Keratinocyte (primary cell): ENCODE results near the gene GCNT3. TPM values are rescaled to one million over a fixed set of nuclear protein-coding genes. Genes with fewer than 3 reads are reported as not detected.
"Not testable (repeated sequence)": the region's sequence is repeated elsewhere in the genome, so short reads cannot be mapped to it uniquely, and the experiment has no call there.

Source experiments
- DNase-seq: peaks from one replicate; pipeline ENCODE4 v3.0.0-alpha.2; 2011; ENCODE audit warnings: low read depth, missing footprints, low spot score
- FAIRE-seq: peaks from 2 replicates; lab custom pipeline; 2011; peaks lifted over from hg19 to GRCh38; lab: Jason Lieb, UNC
- H2AFZ ChIP-seq: 2 replicates; pipeline ENCODE4 v1.6.0; 2012; ENCODE audit warnings: low read length, control low read depth, inconsistent platforms; ENCODE audit not compliant: control insufficient read depth
- H3K27ac ChIP-seq: 2 replicates; pipeline ENCODE4 v1.5.1; 2011; ENCODE audit warnings: low read length; ENCODE audit not compliant: control insufficient read depth, insufficient read depth
- H3K27me3 ChIP-seq: 3 replicates; pipeline ENCODE4 v1.6.0; 2011; ENCODE audit warnings: low read length; ENCODE audit not compliant: control insufficient read depth, insufficient read depth; ENCODE audit errors: extremely low read depth
- H3K36me3 ChIP-seq, 2 experiments: 2 replicates in 1 of 2; 3 replicates in 1 of 2; pipeline ENCODE4 v1.5.1; 2011; ENCODE audit warnings: low read length in 2 of 2, mild to moderate bottlenecking in 1 of 2; ENCODE audit not compliant: control insufficient read depth in 2 of 2, insufficient read depth in 2 of 2; ENCODE audit errors: extremely low read depth in 1 of 2
- H3K4me1 ChIP-seq: 3 replicates; pipeline ENCODE4 v1.5.1; 2011; ENCODE audit warnings: low read length; ENCODE audit not compliant: control insufficient read depth, insufficient read depth; ENCODE audit errors: extremely low read depth
- H3K4me2 ChIP-seq: 3 replicates; pipeline ENCODE4 v1.6.0; 2011; ENCODE audit warnings: low read depth, low read length; ENCODE audit not compliant: control insufficient read depth, insufficient read depth; ENCODE audit errors: extremely low read depth
- H3K4me3 ChIP-seq, 3 experiments: fragments of 200-600 bp in 1 of 3; sonication (generic) in 1 of 3; 2 replicates in 2 of 3; 3 replicates in 1 of 3; pipeline ENCODE4 v1.5.1; 2011 to 2016; ENCODE audit warnings: low read length in 3 of 3, mild to moderate bottlenecking in 3 of 3, control low read depth in 2 of 3, inconsistent platforms in 1 of 3, low read depth in 1 of 3, mixed read lengths in 1 of 3, mixed run types in 1 of 3, moderate library complexity in 1 of 3; ENCODE audit not compliant: control insufficient read depth in 2 of 3, insufficient read depth in 2 of 3; ENCODE audit errors: extremely low read depth in 1 of 3
- H3K79me2 ChIP-seq: 2 replicates; pipeline ENCODE4 v1.6.0; 2012; ENCODE audit warnings: low read length; ENCODE audit not compliant: control insufficient read depth, insufficient read depth
- H3K9ac ChIP-seq: 3 replicates; pipeline ENCODE4 v1.6.0; 2011; ENCODE audit warnings: low read length; ENCODE audit not compliant: control insufficient read depth, insufficient read depth; ENCODE audit errors: extremely low read depth
- H3K9me1 ChIP-seq: 3 replicates; pipeline ENCODE4 v1.6.0; 2011; ENCODE audit warnings: low read length; ENCODE audit not compliant: control insufficient read depth, insufficient read depth; ENCODE audit errors: extremely low read depth
- H3K9me3 ChIP-seq: 2 replicates; pipeline ENCODE4 v1.5.1; 2012; ENCODE audit warnings: low read depth, low read length; ENCODE audit not compliant: control insufficient read depth
- H4K20me1 ChIP-seq: 3 replicates; pipeline ENCODE4 v1.6.0; 2011; ENCODE audit warnings: low read length; ENCODE audit not compliant: control insufficient read depth, insufficient read depth; ENCODE audit errors: extremely low read depth
- EZH2 ChIP-seq: IDR thresholded peaks from one replicate; pipeline ENCODE4 v1.6.1; 2012; ENCODE audit warnings: inconsistent platforms, mild to moderate bottlenecking, low read length, moderate library complexity
- dilution Hi-C: fragments of 300-500 bp; cut with MboI; formaldehyde crosslinking; loops from one replicate; pipeline ENCODE4 v1.7.0; 2020; ENCODE audit warnings: low sequenced_read_pairs; ENCODE audit not compliant: extremely low pct_ligation_motif_present
- polyA plus RNA-seq, 5 experiments: library from polyadenylated mRNA; depleted of rRNA in 3 of 5; stranded (reverse) in 3 of 5; stranded (forward) in 1 of 5; unstranded in 1 of 5; fragments of >200 nt; gene quantifications; 1 replicate in 1 of 5; 2 replicates in 3 of 5; 3 replicates in 1 of 5; pipeline versions ENCODE4 v1.2.1 to v1.2.3, GENCODE V29; 2011 to 2012; ENCODE audit warnings: missing spikeins in 2 of 5, low read depth in 1 of 5, low replicate concordance in 1 of 5
- TF ChIP-seq, protein P1 (sequence below), 3 experiments: IDR thresholded peaks in 1 of 3; conservative IDR thresholded peaks in 1 of 3; optimal IDR thresholded peaks in 1 of 3; 2 replicates in 2 of 3; 3 replicates in 1 of 3; pipeline versions ENCODE3 to v1.5.1; 2011; ENCODE audit warnings: low read length in 3 of 3, mild to moderate bottlenecking in 3 of 3, moderate library complexity in 2 of 3, control low read depth in 1 of 3, inconsistent platforms in 1 of 3; ENCODE audit not compliant: insufficient read depth in 2 of 3; ENCODE audit errors: extremely low read depth in 1 of 3

The GCNT3 gene
- polyA plus RNA-seq, 1 donor (not counting 4 experiments of a cell fraction or from before 2014, with no cell fraction given): 0.26 TPM

DNA sequence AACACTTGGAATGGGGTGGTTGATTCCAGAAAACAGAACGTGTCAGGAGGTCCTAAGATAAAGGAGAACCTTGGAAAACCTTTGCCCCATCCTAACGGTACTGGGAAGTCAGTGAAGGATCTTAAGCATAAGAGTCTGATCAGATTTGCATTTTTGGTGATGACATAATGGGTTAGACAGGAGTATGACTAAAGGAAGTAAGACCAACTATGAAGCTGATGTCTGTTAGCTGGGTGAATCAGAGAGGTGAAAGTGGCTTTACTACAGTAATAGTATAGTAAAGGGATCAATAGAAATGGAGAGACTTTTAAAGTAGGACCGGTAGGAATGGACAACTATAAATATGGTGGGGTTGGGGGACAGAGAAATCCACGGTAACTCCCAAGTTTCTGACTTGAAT lies 33.2 kb downstream of the GCNT3 start:
- H3K36me3 ChIP-seq: peaks cover 0 to 28% of the 10 kb centered on the region in 2 experiments
- no peak for TF ChIP-seq EZH2
- TF ChIP-seq, protein P1, sequence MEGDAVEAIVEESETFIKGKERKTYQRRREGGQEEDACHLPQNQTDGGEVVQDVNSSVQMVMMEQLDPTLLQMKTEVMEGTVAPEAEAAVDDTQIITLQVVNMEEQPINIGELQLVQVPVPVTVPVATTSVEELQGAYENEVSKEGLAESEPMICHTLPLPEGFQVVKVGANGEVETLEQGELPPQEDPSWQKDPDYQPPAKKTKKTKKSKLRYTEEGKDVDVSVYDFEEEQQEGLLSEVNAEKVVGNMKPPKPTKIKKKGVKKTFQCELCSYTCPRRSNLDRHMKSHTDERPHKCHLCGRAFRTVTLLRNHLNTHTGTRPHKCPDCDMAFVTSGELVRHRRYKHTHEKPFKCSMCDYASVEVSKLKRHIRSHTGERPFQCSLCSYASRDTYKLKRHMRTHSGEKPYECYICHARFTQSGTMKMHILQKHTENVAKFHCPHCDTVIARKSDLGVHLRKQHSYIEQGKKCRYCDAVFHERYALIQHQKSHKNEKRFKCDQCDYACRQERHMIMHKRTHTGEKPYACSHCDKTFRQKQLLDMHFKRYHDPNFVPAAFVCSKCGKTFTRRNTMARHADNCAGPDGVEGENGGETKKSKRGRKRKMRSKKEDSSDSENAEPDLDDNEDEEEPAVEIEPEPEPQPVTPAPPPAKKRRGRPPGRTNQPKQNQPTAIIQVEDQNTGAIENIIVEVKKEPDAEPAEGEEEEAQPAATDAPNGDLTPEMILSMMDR (optimal IDR thresholded peaks at IDR 0.05 in 1 of 3, IDR thresholded peaks at IDR 0.05 in 1 of 3, conservative IDR thresholded peaks at IDR 0.05 in 1 of 3; ENCODE audit: extremely low read depth in 1 of 3, insufficient read depth in 2 of 3, low read length in 3 of 3): no peak
- H3K4me1 ChIP-seq: no peaks in the 10 kb centered on the region
- H4K20me1 ChIP-seq: no peaks in the 10 kb centered on the region
- H3K9me3 ChIP-seq: no peaks in the 10 kb centered on the region
- H3K79me2 ChIP-seq: peaks cover 2% of the 10 kb centered on the region
- FAIRE-seq: peak; percentile 62
- no peak for DNase-seq
- no peak overlapping the region for H3K9ac ChIP-seq
- no peak overlapping the region for H3K4me3 ChIP-seq
- H3K27ac ChIP-seq: no peak overlapping the region
- H2AFZ ChIP-seq: no peak overlapping the region
- dilution Hi-C loops: no loop called here
- no peak overlapping the region for H3K4me2 ChIP-seq
- no peaks in the 10 kb centered on the region for H3K27me3 ChIP-seq
- H3K9me1 ChIP-seq: no peaks in the 10 kb centered on the region

DNA sequence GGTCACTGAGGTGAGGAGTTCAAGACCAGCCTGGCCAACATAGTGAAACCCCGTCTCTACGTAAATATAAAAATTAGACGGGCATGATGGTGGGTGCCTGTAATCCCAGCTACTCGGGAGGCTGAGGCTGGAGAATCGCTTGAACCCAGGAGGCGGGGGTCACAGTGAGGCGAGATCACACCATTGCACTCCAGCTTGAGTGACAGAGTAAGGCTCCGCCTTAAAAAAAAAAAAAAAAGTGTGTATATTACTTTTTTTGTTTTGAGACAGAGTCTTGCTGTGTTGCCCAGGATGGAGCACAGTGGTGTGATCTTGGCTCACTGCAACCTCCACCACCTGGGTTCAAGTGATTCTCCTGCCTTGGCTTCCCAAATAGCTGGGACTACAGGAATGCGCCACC lies 34.2 kb downstream of the GCNT3 start:
- H3K27ac ChIP-seq, H3K4me3 ChIP-seq, H2AFZ ChIP-seq, DNase-seq, H3K27me3 ChIP-seq, H3K9me1 ChIP-seq, H3K9me3 ChIP-seq, FAIRE-seq, dilution Hi-C loops, H3K79me2 ChIP-seq, H3K9ac ChIP-seq, H4K20me1 ChIP-seq, H3K4me1 ChIP-seq, H3K4me2 ChIP-seq: not testable (repeated sequence)
- peaks cover 0 to 29% of the 10 kb centered on the region in 2 experiments for H3K36me3 ChIP-seq

DNA sequence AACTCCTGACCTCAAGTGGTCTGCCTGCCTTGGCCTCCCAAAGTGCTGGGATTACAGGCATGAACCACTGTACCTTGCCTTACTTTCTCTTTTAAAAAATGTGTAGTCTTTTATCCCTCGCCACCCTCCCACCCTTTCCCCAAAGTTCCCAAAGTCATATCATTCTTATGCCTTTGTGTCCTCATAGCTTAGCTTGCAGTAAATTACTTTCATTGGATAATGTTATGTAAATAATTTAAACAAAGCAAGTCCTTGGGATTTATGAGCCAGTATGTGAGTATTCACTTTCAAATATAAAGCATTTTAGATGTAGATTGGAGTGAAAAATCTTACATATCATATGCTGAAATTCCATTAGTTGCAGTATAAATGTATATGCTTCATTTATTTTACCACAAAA lies 34.7 kb downstream of the GCNT3 start:
- FAIRE-seq (no peak), DNase-seq (no peak)
- TF ChIP-seq, protein P1 (optimal IDR thresholded peaks at IDR 0.05 in 1 of 3, IDR thresholded peaks at IDR 0.05 in 1 of 3, conservative IDR thresholded peaks at IDR 0.05 in 1 of 3; ENCODE audit: extremely low read depth in 1 of 3, insufficient read depth in 2 of 3, low read length in 3 of 3): no peak
- TF ChIP-seq EZH2: no peak
- Histone ChIP-seq H3K79me2 (peaks cover 2% of the 10 kb centered on the region), H3K9ac (no peak overlapping the region), H3K4me2 (no peak overlapping the region), H3K27me3 (no peaks in the 10 kb centered on the region), H3K27ac (no peak overlapping the region), H3K9me3 (no peaks in the 10 kb centered on the region), H3K9me1 (no peaks in the 10 kb centered on the region), H3K4me3 (no peak overlapping the region), H3K36me3 (peaks cover 0 to 30% of the 10 kb centered on the region in 2 experiments), H2AFZ (no peak overlapping the region), H4K20me1 (no peaks in the 10 kb centered on the region), H3K4me1 (no peaks in the 10 kb centered on the region)
- dilution Hi-C loops: no loop called here
